ENCODE data around the gene MMP24OS. TPM values are rescaled to one million over a fixed set of nuclear protein-coding genes. Genes with fewer than 3 reads are reported as not detected.

Gene MMP24OS
- total RNA-seq, 1 donor = 20.2 TPM

- no peak for DNase-seq (ENCODE audit: low read depth in 2 of 3, low spot score in 2 of 3)
Observed at GRCh38 chr20:35307666-35308653, 30.0 kb upstream of the MMP24OS start.

GRCh38 chr20:35306931-35307517, 29.1 kb upstream of the MMP24OS start:
- DNase-seq (ENCODE audit: low read depth in 2 of 3, low spot score in 2 of 3) = peak in 2 of 3 donors; percentile 45 to 53

- no peak for DNase-seq (ENCODE audit: low read depth in 2 of 3, low spot score in 2 of 3)
Observed at GRCh38 chr20:35305682-35306556, 28.0 kb upstream of the MMP24OS start.

GRCh38 chr20:35304956-35305355, 27.0 kb upstream of the MMP24OS start:
- no peak for DNase-seq (ENCODE audit: low read depth in 2 of 3, low spot score in 2 of 3)

- DNase-seq (ENCODE audit: low read depth in 2 of 3, low spot score in 2 of 3) = peak; percentile 71 to 89 (median 84)
Observed at GRCh38 chr20:35303735-35304491, 26.0 kb upstream of the MMP24OS start.

GRCh38 chr20:35303382-35303734, 25.4 kb upstream of the MMP24OS start:
- DNase-seq (ENCODE audit: low read depth in 2 of 3, low spot score in 2 of 3) = no peak

GRCh38 chr20:35302421-35303335, 24.8 kb upstream of the MMP24OS start:
- DNase-seq (ENCODE audit: low read depth in 2 of 3, low spot score in 2 of 3) = no peak

- DNase-seq (ENCODE audit: low read depth in 2 of 3, low spot score in 2 of 3) = no peak
Observed at GRCh38 chr20:35301426-35301825, 23.5 kb upstream of the MMP24OS start.

GRCh38 chr20:35300469-35301262, 22.7 kb upstream of the MMP24OS start:
- no peak for DNase-seq (ENCODE audit: low read depth in 2 of 3, low spot score in 2 of 3)

- DNase-seq (ENCODE audit: low read depth in 2 of 3, low spot score in 2 of 3) = no peak
Observed at GRCh38 chr20:35299780-35300179, 21.9 kb upstream of the MMP24OS start.

GRCh38 chr20:35298264-35298663, 20.3 kb upstream of the MMP24OS start:
- DNase-seq (ENCODE audit: low read depth in 2 of 3, low spot score in 2 of 3) = no peak

- DNase-seq (ENCODE audit: low read depth in 2 of 3, low spot score in 2 of 3) = no peak
Observed at GRCh38 chr20:35297740-35298139, 19.8 kb upstream of the MMP24OS start.

GRCh38 chr20:35297155-35297554, 19.2 kb upstream of the MMP24OS start:
- no peak for DNase-seq (ENCODE audit: low read depth in 2 of 3, low spot score in 2 of 3)

- DNase-seq (ENCODE audit: low read depth in 2 of 3, low spot score in 2 of 3) = no peak
Observed at GRCh38 chr20:35296101-35296554, 18.2 kb upstream of the MMP24OS start.

- DNase-seq (ENCODE audit: low read depth in 2 of 3, low spot score in 2 of 3) = no peak
Observed at GRCh38 chr20:35295674-35296073, 17.8 kb upstream of the MMP24OS start.

GRCh38 chr20:35295058-35295457, 17.1 kb upstream of the MMP24OS start:
- no peak for DNase-seq (ENCODE audit: low read depth in 2 of 3, low spot score in 2 of 3)

GRCh38 chr20:35294293-35294685, 16.4 kb upstream of the MMP24OS start:
- no peak for DNase-seq (ENCODE audit: low read depth in 2 of 3, low spot score in 2 of 3)
